DMS114 treated with DMSO at 0.1 percent for 48 hours (cell line): ENCODE data around the gene GP5.

Source experiments
- DNase-seq: peaks from one replicate; lab custom pipeline; 2025; ENCODE audit not compliant: unreplicated experiment; lab: John Stamatoyannopoulos, UW

GP5 gene

DNA sequence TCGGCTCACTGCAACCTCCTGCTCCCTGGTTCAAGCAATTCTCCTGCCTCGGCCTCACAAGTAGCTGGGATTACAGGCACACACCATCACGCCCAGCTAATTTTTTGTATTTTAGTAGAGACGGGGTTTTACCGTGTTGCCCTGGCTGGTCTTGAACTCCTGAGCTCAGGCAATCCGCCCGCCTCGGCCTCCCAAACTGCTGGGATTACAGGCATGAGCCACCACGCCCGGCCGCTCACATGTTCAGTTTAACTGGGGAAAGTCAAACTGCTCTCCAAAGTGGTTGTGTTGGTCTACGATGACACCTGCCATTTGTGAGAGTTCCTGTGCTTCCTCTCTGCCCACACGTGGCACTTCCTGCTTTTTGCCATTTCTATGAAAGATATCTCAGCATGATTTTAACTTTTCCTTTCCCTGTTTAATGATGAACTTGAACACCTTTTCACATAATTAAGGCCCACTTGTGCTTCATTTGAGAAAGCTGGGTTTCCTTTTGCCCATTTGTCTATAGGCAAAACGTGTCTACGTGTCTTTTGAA is 877 bp upstream of the GP5 start:
- DNase-seq, result no peak

DNA sequence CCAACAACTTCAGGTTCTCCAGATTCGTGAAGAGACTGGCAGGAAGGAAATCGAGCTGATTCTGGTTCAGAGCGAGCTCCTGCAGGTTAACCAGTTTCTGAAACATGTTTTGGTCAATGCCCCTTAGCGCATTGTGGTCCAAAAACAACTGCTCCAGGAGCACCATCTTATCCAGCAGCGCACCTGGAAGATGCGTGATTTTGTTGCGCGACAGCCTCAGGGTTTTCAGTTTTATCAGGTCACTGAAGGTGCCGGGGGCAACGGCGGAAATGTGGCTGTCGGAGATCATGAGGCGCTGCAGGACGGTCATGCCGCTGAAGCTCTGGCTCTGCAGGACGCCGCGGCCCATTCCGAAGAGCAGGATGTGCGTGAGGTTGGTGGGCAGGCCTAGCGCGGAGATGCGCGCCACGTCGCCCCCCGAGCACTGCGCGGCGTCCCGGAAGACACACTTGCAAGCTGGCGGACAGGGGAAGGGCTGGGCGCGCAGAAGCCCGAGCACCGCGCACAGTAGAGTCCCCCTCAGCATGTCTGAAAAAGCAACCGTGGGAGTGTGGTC is 1.2 kb downstream of the GP5 start:
- DNase-seq, result no peak

DNA sequence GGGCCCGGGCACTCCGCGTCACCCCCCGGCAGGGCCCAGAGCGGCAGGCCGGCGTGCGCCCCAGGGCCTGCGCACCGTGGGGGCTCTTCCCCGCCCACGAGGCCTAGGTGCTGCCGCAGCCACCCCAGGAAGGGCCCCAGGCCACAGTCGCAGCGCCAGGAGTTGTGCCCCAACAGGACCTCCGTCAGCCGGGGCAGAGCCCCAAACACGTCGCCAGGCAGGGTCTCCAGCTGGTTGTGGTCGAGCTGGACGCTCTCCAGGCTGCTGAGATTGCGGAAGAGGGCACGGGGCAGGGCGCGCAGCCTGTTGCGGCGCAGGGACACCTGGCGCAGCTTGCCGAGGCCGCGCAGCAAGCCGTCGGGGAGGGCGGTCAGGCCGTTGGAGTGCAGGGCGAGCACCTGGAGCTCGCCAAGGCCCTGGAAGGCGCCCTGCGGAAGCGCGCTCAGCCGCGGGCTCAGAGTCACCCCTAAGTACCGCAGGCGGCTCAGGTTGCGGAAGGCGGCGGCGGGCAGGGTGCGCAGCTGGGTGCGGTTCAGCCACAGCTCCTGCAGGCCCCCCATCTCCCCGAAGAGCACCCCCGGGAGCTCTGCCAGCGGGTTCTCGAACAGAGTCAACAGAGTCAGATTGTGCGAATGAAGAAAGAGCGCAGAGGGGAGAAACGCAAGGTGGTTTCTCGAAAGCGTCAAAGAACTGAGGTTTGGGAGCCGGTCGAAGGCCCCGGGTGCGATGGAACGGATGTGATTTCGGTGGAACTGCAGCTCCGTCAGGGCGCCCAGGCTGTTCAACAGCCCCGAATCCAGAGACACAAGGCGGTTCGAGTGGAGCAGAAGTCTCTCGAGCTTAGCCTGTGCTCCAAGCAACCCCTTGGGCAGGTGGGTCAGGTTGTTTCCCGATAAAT is 2.0 kb downstream of the GP5 start:
- no peak for DNase-seq

DNA sequence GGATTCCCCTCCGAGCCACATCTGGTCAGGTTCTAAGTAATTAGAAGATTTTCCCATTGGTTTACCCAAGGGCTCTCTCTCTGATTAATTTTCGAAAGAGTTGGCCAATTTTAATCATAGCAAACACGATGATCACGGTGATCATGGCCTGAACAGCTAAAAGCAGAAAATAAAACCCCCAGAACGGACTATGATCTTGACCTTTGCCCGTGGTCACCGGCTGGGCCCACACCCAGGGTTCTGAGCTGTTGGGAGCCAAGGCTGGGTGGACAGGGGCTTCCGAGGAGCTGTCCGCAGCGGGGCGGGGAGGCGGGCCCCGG is 2.6 kb downstream of the GP5 start:
- no peak for DNase-seq

DNA sequence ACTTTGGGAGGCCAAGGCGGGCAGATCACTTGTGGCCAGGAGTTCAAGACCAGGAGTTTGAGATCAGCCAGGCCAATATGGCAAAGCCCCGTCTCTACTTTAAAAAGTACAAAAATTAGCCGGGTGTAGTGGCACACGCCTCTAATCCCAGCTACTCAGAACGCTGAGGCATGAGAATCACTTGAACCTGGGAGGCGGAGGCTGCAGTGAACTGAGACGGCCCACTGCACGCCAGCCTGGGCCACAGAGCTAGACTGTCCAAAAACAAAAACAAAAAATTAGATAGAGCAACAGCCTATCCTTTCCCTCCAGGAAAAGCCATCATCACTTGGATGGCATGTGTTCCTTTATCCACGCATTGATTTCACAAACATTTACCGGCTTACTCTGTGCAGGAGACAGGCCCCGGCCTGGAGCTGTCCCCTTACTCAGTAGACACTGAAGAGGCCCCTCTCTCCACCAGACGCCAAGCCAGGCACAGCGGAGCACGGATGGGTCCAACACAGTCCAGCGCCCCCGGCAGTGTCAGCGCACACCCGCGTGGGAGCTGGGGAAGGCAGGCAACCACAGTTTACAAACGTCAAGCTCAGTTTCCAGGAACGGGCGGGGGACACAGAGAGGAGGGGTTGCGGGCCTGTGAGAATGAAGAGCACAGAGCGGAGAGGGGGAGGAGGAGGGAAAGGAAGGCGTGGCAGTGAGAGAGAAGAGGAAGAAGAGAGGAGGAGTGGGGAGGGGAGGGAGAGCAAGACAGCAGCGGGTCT is 3.1 kb downstream of the GP5 start:
- DNase-seq, result no peak

DNA sequence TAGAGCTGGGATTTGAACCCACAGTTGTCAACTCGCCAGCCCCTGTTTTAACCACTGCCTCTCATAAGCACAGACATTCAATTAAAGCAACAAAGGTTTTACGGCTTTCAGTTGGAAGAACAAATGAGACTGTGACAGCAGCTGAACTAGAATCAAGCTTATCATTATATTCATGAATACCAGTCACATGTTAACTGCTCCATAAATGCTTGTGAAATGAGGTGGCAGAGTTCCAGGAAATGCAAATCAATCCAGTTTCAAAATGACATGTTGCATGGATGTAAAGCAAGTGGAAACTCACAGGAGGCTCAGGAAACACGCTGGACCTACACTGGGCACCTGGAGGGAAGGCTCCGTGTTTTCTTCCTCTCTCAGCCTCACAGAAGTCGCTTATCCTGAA is 3.9 kb downstream of the GP5 start:
- no peak for DNase-seq

GRCh38 chr3:194392576-194392975 is 6.5 kb downstream of the GP5 start:
- DNase-seq, result no peak

GRCh38 chr3:194390835-194391234 is 8.2 kb downstream of the GP5 start:
- DNase-seq, result no peak

DNA sequence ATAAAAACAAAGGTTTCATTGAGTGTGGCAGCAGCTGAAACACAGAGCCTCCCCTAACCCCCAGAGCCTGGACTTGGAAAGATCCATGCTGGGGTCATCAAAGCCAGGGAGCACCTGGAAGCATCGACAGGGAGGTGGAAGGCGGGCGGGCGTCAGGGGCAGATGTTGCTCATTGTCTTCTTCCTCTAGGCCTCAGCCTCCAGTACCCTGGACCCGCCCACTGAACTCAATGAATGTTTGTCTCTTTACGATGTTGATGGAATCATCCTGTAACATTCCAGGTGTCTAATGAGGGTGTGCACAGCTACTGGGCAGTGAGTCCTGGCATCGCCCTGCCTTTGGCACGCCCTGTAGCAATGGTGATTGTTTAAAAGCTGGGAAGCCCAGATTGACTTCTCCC is 9.8 kb downstream of the GP5 start:
- no peak for DNase-seq

- no peak for DNase-seq
Measured at GRCh38 chr3:194387926-194388418, 11.1 kb downstream of the GP5 start.

DNA sequence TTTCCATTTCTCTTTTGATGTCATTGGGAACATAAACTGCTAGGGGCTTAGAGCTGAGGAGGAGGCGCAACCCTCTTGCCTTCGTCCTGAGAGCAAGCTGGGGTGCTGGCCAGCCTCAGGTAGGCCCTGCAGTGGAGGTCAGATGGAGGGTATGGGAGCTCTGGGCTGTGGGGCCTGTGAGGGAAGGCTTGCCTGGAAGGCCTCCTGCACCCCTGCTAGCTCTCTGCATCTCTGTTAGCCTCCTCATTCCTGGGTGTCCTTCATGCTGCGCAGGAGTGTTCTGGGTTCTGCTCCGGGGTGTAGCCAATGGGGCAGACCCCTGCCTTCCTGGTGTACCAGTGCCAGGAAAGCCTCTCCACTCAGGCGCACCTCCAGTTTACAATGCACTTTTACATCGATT is 11.8 kb downstream of the GP5 start:
- DNase-seq, result no peak

DNA sequence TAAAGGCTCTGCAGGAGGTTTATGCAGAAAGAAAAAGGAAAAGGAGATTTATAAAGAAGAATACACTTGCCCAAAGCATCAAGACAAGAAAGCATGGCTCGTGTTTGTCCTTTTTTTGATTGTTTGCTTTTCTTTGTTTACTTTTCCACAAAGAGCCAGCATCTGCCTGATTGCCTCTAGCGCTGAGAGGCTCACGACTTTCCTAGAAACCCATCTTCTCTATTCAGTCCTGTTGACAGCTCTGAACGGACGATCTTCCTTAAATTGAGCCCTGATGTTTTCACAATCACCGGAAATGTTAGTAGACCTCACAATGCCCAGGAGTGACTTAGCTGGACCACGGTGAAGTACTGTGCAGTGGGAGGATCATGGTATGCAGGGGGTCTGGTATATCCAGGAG is 12.4 kb downstream of the GP5 start:
- DNase-seq, result no peak

GRCh38 chr3:194386066-194386465 is 13.0 kb downstream of the GP5 start:
- no peak for DNase-seq

DNA sequence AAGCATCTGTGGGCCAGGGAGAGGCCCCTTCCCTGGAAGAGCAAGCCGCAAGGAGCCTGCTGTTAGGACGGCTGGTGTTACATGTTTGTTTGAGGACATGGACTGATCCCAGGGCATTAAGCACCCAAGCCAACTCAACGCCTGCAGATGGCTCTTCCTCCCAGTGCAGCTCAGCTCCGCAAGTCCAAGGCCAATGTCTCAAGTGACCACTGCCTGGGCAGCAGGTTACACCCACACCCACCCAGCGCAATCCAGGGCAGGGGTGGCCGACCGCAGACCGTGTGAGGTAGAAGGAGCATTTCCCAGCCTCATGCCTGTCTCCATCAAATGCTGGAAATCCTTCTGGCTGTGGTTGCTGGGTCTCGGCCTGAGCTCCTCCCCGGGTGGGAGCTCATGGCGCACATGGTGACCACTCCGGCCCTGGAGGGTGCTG is 14.5 kb downstream of the GP5 start:
- no peak for DNase-seq

GRCh38 chr3:194384156-194384555 is 14.9 kb downstream of the GP5 start:
- DNase-seq, result no peak

DNA sequence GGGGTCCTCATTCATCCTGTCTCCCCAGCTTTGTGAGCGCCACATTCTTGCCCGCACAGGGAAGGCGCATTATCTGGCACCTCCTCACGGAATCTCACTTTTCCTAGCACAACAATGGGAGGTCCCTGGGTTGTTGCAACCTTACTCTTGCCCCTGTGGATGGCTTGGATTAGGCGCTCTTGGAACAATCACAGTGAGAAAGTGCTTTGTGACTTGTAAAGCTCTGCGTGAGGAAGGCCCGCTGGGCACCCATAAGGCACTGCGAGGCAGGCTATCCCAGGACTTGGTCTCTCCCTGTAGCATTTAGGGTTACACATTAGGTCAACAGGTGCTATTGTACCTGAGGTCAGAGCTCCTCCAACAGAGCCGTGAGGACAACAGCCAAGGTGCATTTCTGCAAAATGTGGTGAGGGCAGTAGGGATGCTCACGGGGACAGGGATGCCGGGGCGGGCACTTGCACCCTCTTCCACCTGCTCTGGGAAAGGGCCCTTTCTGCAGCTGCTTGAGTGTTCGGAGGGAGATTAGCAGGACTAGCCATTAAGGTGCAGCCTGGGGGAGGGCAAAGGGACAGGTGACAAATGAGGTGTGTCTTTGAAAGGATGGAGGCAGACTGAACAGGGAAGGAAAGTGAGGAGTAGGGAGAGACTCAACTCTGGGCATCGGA is 15.7 kb downstream of the GP5 start:
- no peak for DNase-seq

DNA sequence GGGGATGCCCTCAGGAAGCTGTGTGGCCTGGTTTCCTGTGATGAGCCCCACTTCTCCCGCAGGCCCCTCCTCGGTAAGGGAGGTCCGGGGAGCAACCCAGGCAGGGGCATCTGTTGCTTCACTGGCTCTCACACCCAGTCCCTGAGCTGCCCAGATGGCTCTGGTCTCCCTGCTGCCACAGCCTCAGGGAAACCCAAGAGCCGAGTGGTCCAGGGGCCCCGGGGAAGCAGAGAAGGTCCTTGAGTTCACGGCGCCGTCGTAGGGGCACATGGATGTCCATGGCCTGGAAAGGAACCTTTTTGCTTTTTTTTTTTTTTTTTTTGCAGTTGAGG is 16.2 kb downstream of the GP5 start:
- DNase-seq, result no peak

DNA sequence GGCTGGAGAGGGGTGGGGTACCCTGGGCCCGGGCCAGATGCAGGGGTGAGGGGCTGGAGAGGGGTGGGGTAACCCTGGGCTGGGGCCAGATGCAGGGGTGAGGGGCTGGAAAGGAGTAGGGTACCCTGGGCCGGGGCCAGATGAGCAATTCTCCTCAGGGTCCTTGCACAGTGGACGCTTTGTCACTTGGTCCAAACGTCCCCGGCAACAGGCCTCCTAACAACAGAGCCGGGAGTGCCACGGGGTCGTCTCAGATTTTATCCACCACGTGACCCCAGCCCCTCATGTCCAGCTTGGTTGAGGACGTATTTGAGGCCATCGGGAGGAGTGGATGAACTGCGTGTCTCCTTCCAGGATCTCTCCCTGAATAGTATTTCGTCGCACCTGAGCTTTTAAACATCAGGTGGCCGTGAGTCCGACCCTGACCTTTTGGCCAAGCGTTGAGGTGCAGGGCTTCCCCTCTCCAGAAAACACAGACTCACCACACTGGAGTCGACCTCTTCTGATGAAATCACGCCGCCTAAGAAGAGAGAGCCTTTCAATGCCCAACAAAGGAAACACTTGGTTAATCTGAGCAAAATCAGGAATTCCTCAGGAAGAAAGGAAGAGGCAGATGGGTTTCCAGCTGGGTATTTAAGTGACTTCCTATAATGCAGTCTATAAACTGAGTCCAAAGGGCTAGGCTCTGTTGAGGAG is 16.7 kb downstream of the GP5 start:
- DNase-seq, result no peak

GRCh38 chr3:194381460-194381875 is 17.6 kb downstream of the GP5 start:
- no peak for DNase-seq

DNA sequence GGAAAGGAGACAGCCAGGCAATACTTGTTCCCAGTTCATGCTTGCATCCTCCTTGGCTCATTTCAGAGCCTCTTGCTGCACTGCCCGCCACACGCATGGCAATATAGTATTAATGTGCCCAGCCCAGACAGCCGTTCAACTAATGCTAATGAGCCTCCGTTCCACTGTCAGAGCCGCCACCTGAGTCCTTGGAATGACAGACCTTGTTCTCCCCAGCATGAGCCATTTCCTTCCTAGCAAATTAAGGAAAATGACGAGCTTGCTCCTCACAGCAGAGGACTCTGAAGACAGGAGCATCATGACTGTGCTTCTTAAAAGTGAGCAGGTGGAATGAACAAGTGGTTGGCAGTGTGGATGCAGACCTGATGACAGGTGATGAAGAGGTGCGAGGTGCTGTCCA is 18.7 kb downstream of the GP5 start:
- DNase-seq, result no peak

DNA sequence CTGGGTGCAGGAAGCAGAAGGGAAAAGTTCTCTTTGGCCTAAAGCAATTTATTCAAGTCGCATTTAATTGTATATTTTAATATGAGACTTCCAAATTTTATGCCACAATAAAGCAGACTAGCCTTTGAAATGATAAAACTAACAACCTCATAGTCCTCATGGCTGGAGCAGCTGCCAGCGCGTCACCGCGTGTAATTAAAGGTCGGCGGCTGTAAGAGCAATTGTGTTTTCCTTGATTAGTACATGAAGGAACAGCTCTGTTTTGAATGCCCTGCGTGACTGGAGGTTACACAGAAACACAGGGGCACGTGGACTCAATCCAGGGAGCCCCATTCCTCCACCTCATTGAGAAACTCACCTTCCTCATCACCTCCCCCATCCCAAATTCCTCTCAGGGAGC is 19.4 kb downstream of the GP5 start:
- DNase-seq, result no peak
